ENCODE data around the gene ZFHX3.

- TF ChIP-seq ZFX (IDR thresholded peaks at IDR 0.05), result no peak
- no peak for TF ChIP-seq CTCF (conservative IDR thresholded peaks at IDR 0.05)
These were observed 232.3 kb downstream of the ZFHX3 start for GRCh38 chr16:72815348-72816318.

Measured in C4-2B (cell line).